ENCODE data around the gene HSH2D.

DNA sequence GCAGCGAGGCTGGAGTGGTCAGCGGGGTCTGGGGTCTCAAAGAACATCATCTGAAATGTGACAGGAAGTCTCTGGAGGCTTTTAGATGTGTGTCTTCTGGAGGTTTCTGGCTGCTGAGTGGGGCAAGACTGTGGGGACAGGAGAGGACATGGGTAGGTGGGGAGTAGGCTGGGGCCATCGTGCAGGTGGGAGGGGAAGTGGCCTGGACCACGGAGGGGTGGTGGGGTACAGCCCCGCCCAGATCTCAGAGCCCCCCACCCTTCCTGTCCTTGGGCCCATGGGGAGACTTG lies 60.5 kb downstream of the HSH2D start:
- TF ChIP-seq, protein P1, sequence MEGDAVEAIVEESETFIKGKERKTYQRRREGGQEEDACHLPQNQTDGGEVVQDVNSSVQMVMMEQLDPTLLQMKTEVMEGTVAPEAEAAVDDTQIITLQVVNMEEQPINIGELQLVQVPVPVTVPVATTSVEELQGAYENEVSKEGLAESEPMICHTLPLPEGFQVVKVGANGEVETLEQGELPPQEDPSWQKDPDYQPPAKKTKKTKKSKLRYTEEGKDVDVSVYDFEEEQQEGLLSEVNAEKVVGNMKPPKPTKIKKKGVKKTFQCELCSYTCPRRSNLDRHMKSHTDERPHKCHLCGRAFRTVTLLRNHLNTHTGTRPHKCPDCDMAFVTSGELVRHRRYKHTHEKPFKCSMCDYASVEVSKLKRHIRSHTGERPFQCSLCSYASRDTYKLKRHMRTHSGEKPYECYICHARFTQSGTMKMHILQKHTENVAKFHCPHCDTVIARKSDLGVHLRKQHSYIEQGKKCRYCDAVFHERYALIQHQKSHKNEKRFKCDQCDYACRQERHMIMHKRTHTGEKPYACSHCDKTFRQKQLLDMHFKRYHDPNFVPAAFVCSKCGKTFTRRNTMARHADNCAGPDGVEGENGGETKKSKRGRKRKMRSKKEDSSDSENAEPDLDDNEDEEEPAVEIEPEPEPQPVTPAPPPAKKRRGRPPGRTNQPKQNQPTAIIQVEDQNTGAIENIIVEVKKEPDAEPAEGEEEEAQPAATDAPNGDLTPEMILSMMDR (IDR thresholded peaks at IDR 0.05; ENCODE audit: low read length) = no peak
- TF ChIP-seq EZH2 (optimal IDR thresholded peaks at IDR 0.05; ENCODE audit: low read depth, low read length) (no peak), EZH2phosphoT487 (IDR thresholded peaks at IDR 0.05; ENCODE audit: low read length) (no peak)

Measured in MM.1S (cell line).